Measurements from ENCODE around the gene MYMK.

The MYMK gene

DNA sequence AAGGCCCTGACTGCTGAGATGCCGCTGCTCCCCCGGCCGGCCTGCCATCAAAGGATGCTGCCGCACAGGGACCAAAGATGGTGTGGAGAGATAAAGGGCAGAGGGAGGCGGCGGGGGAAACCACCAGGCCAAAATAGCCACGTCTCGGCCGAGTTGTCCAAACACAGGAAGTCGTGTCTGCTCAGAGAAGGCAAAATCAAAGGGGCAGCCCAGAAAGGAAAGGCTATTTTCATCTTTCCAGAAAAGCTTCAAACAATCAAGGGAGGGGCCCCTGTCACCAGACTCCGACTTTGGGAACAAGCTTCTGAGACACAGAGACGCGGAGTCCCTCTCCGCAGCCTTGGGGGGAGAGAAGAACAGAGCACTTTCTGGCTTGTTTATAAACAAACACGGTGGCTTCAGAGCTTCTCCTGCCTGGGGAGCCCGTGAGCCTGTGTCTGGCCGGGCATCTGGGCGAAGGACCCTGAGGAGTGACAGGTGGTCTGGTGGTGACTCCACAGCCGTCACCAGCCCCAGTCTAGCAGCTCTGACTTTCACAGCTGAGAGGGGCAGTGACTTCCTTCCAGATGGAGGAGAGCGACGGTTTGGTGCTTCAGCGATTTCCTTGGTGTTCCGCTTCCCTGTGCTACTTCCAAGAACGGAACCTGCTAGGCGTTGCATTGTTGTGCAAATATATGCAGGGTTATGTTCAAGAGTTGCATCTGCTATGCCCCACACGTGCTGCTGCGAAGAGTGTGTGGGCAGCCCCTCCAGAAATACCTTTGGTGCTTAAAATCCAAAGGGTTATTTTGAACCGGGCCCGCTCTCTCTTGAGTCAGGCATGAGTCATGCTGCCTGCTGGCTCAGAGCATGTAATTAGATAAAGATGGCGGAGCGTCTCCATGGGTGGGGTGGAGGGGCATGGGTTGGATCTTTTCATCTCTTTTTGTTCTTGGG, 33.7 kb upstream of the MYMK start:
- DNase-seq (ENCODE audit: low read depth in 2 of 2) = no peak

- DNase-seq (ENCODE audit: low read depth in 2 of 2) = no peak
Measured at GRCh38 chr9:133557581-133557980, 32.8 kb upstream of the MYMK start.

GRCh38 chr9:133556354-133556753, 31.6 kb upstream of the MYMK start:
- DNase-seq (ENCODE audit: low read depth in 2 of 2) = no peak

GRCh38 chr9:133554729-133555128, 30.0 kb upstream of the MYMK start:
- DNase-seq (ENCODE audit: low read depth in 2 of 2) = no peak

DNA sequence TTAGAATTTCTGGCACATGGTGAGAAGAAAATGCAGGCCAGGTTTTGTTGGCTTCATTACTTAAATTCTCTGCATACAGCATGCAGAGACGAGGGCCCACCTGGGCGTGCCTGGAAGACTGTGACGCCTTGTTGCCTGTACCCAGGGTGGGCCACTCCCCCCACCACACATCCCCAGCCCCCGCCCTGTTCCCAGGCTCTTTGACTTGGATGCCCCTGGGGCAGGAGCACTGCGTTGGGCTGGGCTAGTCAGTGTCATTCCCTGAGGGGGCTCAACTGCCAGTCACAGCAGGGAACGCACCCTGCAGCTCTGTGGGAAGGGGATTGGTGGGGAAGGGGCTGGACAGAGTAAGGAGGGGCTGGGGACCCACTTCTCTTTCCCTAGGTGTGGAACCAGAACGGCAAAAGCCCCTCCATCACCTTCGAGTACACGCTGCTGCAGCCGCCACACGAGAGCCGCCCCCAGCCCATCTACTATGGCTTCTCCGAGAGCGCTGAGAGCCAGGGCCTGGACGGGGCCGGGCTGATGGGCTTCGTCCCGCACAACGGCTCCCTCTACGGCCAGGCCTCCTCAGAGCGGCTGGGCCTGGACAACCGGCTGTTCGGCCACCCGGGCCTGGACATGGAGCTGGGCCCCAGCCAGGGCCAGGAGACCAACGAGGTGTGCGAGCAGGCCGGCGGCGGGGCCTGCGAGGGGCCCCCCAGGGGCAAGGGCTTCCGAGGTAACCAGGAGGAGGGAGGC, 29.4 kb upstream of the MYMK start:
- DNase-seq (ENCODE audit: low read depth in 2 of 2) = no peak

DNA sequence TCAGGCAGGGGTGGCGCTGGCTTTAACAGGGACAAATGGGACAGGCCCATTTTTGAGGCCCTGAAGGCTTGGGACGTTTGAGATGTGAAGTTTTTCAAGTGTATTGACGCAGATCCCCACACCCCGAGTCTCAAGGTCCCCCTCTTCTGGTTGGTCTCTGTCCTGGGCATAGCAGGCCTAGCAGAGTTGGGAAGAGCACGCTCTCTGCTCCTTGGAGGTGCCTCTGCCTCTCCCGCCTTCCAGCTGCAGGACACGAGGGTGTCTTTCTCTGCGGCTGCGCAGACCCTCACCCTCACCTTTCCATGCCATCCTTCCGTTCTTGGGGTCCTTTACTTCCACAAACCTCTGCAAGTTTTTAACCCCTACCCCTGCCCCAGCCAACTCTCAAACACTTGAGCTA, 28.4 kb upstream of the MYMK start:
- no peak for DNase-seq (ENCODE audit: low read depth in 2 of 2)

- DNase-seq (ENCODE audit: low read depth in 2 of 2) = no peak
Measured at GRCh38 chr9:133552236-133552635, 27.5 kb upstream of the MYMK start.

DNA sequence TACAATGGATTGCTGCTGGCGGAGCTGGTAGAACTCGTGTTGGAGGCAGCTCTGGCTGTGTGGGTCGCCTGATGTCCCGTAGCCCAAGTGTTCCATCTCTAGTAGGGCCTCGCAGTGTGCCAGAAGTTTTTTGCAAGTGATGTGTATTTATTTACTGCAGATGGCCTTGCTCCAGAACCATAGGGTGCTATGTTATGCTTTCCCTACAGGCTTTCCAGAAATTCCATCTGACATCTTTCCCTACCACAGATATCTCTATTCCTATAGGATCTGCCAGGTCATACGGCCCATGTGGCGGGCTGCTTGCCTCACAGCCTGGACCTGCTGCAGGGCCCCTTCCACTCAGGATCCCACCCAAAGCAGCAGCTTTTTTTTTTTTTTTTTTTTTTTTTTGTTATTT, 26.7 kb upstream of the MYMK start:
- no peak for DNase-seq (ENCODE audit: low read depth in 2 of 2)

DNA sequence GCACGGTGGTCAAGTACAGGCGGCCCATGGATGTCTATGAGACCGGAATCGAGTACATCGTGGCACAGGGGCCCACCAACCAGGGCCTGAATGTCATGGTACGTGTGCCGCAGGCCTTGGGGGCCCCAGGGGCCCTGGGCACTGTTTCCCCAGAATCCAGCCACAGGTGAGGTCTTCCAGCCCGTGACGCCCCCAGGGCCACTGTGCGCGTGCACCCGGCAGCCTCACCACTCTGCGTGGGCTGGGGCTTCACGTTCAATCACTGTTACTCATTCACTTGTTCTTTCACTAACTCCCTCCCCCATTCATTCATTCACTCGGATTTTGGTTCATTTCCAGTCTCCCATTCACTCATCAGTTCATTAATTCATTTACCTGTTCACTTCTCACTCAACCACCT, 22.4 kb upstream of the MYMK start:
- no peak for DNase-seq (ENCODE audit: low read depth in 2 of 2)

DNA sequence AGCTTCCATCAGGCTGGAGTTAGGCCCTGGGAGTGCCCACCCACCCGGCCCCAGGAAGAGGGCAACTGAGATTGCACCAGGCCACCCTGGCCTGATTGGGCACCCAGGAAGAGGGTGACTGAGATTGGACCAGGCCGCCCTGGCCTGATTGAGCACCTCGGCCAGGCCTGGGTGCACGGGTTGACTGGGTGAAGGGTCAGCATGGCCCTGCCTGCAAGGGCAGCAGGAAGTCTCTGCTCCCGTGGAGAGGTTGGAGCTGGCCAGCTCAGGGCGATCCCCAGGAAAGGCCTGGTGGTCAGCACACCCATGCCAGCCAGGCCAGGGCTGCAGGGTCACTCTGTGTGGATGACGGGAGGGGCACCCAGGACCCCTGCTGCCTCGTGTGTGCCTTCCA, 21.5 kb upstream of the MYMK start:
- DNase-seq (ENCODE audit: low read depth in 2 of 2) = no peak

DNA sequence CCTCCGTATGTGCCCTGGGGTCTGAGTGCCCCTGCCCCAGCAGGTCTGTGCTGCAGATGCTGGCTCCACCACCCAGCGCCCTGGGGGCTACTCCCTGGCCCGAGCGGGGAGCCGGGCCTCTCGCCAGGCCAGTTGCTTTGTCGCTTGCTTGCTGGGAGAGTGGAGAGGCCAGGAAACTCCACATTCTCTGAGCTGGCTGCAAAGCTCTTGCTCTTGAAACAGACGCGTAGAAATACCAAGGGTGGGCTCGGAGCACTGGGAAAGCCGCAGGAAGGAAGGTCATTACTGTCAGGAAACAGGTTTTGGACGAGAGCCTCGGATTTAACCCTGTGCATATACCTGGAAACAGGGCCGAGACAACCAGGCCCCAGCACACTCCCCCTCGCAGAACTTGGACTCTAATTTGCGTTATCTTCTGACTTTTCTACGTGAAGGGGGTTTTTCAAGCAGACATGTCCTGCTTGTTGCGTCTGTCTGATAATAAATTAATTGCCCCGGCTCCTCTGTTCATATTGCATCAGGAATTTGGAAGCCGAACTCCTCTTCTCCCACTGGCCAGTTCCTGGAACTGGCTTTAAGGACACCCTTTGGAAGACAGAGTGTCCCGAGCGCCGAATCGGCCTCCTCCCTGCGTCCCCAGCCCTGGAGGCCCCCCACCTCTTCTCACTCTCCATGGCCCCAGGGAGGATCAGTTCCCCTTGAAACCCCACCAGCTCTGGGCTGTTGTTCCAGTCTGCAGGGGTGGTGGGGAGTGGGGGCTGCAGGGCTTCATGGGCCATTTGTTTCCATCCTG, 20.9 kb upstream of the MYMK start:
- no peak for DNase-seq (ENCODE audit: low read depth in 2 of 2)

GRCh38 chr9:133543772-133544467, 19.2 kb upstream of the MYMK start:
- no peak for DNase-seq (ENCODE audit: low read depth in 2 of 2)

GRCh38 chr9:133542002-133542401, 17.2 kb upstream of the MYMK start:
- no peak for DNase-seq (ENCODE audit: low read depth in 2 of 2)

GRCh38 chr9:133540698-133541025, 15.9 kb upstream of the MYMK start:
- no peak for DNase-seq (ENCODE audit: low read depth in 2 of 2)

GRCh38 chr9:133539991-133540697, 15.4 kb upstream of the MYMK start:
- no peak for DNase-seq (ENCODE audit: low read depth in 2 of 2)

- DNase-seq (ENCODE audit: low read depth in 2 of 2) = no peak
Measured at GRCh38 chr9:133538851-133539833, 14.4 kb upstream of the MYMK start.

DNA sequence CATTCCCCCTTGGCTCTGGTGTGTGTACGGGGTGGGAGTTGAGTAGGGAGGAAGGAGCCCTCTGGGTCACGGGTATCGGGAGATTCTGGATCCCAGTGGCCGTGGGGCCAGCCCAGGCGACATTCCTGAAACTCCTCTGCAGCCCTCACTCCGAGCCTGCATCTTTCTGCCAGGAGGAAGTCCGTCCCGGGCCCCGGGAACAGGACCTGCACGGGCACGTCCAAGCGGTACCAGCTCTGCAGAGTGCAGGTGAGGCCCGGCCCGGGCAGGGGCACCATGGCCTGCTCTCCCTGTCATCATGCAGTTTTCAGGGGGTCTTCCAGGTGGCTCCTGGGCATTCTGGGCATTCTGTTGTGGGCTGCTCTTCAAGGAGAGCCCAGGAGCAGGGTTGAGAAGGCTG, 13.4 kb upstream of the MYMK start:
- DNase-seq (ENCODE audit: low read depth in 2 of 2) = no peak

- DNase-seq (ENCODE audit: low read depth in 2 of 2) = no peak
Measured at GRCh38 chr9:133537257-133537656, 12.5 kb upstream of the MYMK start.

DNA sequence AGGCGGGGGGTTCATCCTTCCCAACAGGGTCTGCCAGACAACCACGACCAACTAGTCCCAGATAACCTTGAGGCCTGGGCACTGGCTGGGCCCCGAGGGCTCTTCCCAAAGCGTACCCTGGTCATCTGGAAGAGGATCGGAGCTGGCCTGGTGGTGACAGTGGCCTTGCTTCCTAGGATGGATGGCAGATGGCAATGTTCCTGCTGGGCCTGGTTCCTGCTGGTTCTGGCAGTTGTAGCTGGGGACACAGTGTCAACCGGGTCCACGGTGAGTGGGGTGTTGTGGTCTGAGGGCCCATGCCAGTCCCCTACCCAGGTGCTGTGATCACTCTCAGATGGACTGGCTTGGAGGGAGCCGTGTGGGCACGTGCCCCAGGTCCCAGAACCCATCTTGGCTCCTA, 11.8 kb upstream of the MYMK start:
- DNase-seq (ENCODE audit: low read depth in 2 of 2) = no peak

GRCh38 chr9:133536080-133536479, 11.3 kb upstream of the MYMK start:
- DNase-seq (ENCODE audit: low read depth in 2 of 2) = no peak
